CD4-positive, alpha-beta T cell treated with Interleukin-17A for 1 hour (primary cell): Measurements from ENCODE around the gene BOK.
"Not testable (repeated sequence)": the region's sequence is repeated elsewhere in the genome, so short reads cannot be mapped to it uniquely, and the experiment has no call there.

ENCODE experiments used
- DNase-seq: peaks from one replicate; pipeline ENCODE4 v3.0.0-alpha.2; 2020

The BOK gene

DNA sequence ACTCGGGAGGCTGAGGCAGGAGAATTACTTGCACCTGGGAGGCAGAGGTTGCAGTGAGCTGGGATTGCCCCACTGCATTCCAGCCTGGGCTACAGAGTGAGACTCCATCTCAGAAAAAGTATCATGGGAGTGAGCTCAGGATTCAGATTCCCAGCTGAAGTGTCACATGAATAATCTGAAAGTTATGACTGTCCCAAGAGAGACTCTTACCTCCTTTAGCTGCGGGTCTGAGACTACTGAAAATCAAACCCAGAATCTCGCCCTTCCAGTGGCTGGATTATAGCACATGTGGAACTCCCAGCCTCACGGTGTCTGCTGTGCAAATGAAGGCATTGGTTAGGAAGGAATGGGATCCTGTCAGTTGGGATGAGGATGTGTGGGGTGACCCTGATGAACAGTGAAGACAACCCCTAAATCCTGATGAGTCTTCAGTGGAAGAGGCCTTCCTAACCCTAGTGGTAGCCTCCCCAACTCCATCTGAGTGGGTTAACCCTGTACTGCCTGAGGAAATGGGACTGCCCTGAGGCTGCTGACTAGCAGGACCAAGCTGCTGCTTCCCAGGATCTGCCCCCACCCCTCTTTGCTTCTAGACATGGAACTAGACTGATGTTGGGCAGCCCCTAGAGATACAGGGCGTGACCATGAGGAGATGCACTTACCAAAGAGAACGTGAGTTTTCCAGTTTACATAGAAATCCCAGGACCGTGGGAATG is 16.5 kb downstream of the BOK start:
- DNase-seq: no peak

DNA sequence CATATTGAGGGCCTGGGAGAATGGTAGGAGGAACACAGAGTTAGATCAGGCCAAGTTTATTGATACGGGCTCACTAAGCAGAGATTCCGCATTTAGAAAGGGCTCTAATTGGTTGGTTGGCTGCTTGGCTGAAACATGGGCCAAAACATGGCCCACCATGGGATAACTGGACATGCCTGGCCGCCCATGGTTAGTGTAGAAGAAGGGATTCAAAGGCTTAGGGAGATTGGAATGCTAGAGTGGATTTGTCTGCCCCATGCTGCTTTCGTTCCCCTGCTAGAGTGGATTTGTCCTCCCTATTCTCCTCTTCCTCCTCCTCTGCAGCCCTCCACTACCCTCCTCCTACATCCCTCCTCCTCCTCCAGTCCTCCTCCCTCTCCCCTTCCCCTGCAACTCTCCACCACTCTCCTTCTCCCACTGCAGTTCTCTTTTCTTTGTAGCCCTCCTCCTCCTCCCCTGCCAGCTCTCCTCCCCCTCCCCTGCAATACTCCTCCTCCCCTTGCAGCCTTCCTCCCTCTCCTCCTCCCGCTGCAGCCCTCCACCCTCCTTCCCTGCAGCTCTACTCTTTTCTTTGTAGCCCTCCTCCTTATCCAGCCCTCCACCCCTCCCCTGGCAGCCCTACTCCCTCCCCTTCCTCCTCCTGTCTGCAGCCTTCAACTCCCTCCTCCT is 17.2 kb downstream of the BOK start:
- no peak for DNase-seq

DNA sequence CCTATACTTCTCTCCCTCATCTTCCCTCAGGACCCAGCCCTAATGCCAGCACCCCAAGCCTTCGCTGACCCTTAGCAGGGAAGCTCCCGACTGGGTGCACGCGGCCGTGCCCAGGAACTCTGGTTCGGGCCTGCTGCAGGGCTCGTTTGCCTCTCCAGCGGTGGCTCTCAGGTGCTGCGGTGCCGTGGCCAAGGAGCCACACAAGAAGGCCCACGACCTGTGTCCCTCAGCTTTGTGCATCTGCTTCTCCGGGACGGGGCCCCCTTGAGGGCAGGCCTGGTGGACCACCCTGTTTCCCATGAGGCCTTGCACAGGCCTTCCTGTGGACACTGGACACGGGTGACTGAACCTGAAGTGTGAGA is 17.7 kb downstream of the BOK start:
- no peak for DNase-seq

DNA sequence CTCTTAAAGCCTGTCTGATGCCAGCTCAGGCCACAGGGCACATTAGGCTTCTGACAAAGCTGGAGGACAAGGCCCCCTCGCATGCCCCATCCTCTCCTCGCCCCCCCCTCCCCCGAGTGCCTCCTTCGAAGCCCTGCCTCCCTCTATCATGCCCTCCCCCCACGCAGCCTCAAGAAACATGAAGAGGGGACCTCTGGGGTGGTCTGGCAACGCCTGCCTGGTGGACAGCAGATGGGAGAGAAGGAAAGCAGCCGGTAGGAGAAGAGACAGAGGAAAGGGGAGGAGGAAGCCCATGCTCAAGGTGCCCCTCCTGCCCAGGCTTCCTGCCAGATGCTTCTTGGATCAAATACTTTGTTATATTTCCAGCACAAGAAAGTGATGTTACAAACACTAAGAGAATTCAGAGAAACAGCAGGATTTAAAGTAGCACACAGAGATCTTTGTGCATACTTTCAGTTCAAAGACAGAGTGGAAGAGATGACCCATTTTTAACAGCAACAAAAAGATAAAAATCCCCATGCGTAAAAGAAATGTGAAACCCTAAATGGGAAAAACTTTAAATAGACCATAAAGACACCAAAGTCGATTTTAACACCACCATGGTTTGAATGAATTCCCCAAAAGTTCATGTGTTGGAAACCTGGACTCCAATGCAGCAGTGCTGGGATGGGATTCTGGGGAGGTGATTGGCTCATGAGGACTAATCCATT is 19.0 kb downstream of the BOK start:
- no peak for DNase-seq

DNA sequence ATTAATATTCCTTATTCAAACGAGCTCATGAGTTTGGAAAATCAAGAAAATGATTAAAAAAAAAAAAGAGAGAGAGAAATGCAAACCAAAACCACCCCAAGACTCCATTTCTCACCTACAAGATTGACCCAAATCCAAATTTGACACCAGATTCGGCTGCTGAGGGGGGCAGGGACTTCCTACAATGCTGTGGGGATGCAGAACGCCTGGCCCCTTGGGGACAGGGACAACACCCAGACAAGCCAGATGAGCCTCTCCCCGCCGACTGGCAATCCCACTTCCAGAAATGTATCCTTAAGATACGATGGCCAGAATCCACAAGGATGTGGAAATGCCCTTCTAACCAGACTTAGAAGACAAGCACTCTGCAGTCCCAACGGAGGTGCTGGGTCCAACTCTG is 20.7 kb downstream of the BOK start:
- DNase-seq: no peak

DNA sequence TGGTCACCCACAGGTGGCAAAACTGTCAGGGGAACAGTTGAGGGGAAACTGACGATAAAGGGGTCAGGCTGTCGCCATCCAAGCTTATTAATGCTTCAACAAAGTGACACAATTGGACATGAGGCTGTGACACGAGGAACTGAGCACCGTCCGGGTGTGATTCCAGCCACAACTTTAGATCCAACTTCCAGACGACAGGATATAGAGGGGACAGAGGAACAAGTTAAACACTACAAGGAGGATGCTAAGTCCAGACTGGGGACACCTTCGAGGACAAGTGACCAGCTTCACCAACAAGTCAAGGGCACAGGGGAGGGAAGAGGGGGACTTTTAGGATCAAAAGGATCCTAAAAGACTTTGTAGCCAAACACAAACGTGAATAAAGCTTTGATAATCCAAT is 23.8 kb downstream of the BOK start:
- no peak for DNase-seq

DNA sequence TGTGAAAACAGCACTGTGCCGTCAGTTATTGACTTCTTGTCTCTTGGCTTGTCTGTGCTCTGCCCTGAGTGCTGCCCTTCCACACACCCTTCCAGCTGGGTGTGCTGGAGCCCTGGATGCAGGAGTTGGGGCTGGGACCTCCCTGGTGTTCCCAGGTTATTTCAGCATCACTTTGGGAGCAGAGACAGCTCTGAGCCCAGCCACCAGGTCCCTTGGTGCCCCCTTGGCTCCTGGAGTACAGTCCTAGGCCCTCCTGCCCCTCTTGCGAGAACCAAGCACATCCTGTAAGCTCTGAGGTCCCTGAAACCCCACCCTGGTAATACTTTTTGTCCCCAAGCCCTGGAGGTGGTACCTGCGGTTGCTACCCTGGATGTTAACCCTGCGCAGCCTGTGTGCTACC is 24.3 kb downstream of the BOK start:
- DNase-seq: no peak

DNA sequence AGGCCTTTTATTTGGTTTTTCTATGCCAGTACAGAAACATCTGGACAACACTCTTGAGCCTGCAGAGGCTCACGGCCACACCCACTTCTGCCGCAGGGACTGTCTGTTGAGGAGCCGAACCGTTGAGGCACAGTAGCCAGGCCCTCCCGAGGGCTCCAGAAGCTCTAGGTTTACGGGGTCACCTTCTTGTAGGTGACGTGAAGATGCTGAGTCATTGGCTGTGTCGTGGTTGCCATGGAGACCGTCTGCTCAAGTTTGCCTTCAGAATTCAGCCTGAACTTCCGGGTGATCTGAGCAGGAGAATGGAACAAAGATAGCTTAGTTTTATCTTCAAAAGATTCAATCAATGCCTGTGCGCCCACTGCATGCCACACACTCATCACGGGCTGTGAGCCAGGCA is 25.9 kb downstream of the BOK start:
- DNase-seq: no peak

DNA sequence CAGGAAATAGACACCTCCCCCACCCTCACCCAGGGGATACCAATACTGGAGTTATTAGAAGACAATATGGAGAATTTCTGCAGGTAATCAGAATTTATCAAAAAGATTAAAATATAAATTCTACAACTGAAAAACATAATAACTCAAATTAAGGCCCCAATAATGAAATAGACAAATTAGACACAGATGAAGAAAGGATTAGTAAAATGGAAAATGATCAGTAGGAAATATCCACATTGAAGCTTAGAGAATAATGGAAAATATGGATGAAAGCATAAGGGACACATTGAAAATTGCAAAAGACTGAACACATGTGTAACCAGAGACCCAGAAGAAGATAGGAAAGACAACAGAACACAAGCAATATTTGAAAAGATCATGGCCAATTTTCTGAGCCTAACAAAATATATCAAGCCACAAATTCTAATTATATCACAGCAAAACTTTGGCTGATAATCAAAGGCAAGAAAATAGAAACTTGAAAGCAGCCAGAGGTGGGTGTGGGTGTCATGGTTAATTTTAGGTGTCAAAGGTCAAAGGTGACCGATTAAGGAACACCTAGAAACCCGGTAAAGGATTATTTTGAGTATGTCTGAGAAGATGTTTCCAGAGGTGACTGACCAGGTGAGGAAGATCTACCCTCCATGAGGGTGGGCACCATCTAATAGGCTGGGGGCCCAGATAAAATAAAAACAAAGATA is 28.2 kb downstream of the BOK start:
- no peak for DNase-seq

DNA sequence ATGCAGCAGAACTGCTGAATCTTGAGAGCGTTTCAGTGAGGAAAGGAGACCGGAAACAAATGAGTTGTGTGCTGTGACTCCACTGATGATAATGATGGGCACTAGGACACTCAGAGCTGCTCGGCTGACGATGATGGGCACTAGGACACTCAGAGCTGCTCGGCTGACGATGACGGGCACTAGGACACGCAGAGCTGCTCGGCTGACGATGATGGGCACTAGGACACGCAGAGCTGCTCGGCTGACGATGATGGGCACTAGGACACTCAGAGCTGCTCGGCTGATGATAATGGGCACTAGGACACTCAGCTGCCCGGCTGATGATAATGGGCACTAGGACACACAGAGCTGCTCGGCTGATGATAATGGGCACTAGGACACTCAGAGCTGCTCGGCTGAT is 31.3 kb downstream of the BOK start:
- not testable (repeated sequence) for DNase-seq

DNA sequence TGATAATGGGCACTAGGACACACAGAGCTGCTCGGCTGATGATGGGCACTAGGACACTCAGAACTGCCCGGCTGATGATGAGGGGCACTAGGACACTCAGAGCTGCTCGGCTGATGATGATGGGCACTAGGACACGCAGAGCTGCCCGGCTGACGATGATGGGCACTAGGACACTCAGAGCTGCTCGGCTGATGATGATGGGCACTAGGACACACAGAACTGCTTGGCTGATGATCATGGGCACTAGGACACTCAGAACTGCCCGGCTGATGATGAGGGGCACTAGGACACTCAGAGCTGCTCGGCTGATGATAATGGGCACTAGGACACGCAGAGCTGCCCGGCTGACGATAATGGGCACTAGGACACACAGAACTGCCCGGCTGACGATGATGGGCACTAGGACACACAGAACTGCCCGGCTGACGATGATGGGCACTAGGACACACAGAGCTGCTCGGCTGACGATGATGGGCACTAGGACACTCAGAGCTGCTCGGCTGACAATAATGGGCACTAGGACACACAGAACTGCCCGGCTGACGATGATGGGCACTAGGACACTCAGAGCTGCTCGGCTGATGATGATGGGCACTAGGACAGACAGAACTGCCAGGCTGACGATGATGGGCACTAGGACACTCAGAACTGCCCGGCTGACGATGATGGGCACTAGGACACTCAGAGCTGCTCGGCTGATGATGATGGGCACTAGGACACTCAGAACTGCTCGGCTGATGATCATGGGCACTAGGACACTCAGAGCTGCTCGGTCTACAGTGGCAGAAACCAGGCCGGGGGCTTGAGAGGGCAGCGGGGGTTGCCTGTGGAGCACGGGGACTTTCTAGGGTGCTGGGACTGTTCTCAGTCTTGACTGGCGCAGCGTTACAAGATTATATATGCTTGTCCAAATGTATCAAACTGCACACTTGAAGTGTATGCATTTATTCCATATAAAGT is 32.2 kb downstream of the BOK start:
- DNase-seq: not testable (repeated sequence)

DNA sequence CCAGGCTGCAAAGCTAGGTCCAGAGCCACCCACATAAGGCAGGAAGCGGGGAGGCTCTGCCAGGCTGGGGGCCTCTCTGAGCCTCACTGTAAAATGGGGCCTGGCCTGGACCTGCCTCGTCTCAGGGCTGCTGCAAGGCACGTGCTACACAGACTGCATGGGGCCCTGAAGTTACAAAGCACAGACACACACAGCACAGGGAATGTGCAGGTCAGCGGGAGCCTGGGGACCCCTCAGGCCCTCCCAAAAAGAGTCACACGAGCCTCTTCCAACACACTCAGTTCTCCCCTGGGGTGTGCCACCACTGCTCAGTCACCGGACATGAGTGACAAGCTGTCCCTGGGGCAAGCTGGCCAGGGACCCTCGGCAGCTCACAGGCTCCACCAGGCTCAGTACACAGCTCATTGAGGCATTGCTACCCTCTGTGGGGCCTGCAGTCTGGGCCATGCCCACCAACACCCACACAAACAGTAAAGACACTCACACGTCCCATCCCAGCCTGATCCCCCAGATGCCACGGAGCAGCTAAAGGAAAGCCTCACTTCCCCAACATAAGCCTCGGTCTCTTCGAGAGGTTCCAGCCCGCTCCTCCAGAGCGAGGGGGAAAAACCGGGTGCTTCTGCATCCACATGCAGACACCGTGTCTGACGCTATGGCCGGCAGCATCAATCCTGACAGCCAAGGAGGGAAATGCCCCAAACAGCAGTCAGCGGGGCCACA is 33.7 kb downstream of the BOK start:
- no peak for DNase-seq

DNA sequence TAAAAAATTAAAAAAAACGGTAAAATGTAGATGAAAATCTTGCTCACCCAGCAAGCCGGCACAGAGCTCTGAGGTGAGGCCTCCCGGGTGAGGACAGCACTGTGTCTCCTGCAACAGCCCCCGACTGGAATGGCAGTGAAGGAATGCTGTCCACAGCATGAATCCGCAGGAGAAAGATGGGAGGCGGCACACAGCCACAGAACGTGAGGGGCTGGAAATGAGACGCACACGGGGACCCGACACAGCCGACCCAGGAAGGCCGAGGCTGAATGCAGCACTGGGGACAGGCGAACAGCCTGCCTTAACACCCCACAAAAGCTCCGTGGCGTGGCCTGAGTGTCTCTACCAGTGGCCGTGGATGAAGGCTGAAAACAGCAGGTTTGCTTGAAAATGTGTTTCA is 34.7 kb downstream of the BOK start:
- no peak for DNase-seq

DNA sequence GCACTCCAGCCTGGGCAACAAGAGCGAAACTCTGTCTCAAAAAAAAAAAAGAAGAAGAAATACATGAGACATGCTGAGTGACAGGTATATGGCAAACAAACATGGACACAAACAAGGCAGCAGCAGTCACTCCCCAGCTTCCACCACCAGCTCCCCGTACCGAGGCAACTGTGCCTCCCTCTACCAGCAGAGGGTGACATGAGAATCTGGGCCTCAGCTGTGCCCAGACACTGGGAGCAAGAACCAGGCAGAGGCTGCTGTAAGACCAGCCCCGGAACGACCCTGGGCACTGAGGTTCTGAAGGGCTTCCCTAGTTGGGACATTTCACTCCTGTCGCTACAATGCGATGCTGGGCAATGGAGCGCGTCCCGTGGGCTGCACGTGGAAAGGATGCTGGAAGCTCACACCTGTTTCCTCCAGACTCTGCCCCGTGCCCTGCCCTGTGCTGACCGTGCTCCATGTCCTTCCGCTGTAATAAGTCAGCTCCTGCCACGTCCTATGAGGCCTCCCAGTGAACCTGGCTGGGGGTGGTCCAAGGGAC is 37.1 kb downstream of the BOK start:
- no peak for DNase-seq

DNA sequence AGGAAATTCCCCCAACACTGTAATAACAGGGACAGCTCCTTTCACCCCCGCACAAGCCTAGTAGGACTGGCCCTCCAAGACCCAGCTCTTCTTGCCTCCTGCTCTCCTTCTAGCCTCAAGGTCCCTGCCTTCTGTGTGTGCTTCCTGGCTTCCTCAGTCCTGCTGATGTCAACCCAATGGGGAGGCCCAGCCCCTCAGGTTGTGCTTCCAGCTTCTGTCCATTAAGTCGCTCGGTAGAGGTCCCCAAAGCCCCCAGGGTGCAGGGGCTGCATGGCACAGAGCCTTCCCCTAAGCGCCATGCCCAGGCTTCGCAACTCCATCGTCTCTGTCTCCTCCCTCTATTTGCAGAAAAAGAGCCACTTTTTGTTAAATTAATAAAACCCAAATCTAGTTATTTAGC is 39.0 kb downstream of the BOK start:
- DNase-seq: no peak

DNA sequence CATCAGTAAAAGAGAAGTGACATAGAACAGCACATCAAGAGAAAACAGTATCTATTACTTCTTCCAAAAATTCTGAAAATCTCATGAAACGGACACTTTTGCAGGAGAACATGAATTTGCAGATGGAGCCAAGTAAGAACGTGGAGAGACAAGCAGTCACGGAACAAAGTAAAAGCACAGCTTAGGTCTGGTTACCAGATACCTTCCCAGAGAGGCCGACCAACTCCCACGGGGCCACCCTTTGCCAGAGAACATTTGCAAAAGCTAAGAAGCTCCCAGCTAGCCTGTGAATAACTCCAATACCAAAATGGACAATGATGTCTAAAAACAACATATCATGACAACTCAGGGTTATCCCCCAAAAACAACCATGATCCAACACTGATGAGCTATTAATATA is 39.5 kb downstream of the BOK start:
- DNase-seq: no peak

DNA sequence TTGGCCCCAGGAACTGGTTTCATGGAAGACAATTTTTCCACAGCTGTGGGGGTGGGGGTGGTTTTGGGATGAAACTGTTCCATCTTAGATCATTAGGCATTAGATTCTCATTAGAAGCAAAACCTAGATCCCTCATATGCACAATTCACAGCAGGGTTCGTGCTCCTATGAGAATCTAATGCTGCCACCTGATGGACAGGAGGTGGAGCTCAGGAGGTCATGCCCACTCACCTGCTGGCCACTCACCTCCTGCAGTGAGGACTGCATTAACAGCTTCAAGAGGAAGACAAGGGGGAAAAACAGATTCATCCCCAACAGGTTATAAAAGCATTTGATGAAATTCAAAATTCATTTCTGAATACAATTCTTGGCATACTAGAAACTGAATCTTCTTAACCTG is 39.9 kb downstream of the BOK start:
- peak; percentile 25 for DNase-seq

DNA sequence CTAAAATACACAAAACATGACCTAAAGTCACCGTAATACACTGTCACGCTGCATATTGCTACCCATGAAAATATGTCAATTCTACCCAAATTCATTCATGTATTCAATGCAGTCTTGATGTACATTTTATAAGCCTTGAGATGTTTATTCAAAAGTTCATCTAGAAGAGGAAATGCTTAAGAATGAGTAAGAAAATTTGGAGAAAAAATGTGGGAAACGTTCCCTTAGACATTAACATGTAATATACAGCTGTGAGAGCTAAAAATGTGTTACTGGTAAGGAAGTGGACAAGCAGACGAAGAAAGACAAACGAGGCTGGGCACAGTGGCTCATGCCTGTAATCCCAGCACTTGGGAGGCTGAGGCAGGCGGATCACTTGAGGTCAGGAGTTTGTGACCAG is 41.1 kb downstream of the BOK start:
- no peak for DNase-seq

DNA sequence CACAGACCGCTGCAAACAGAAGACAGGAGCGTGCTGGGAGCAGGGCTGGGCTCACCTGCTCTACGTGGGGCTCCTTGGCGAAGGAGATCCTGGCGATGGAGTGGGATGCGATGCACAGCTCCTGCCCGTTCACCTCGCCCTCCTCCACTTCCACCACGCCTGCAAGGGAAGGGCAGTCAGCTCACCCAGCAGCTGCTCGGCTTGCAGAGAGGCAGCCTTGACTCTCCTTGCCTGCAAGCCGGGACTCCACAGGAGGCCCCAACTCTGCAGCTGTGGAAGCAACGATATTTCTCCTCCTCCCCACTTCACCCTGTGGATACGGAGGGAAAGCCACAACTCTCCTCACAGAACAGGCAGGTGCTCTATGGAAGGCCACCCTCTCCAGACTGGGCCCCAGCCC is 43.3 kb downstream of the BOK start:
- DNase-seq: no peak

DNA sequence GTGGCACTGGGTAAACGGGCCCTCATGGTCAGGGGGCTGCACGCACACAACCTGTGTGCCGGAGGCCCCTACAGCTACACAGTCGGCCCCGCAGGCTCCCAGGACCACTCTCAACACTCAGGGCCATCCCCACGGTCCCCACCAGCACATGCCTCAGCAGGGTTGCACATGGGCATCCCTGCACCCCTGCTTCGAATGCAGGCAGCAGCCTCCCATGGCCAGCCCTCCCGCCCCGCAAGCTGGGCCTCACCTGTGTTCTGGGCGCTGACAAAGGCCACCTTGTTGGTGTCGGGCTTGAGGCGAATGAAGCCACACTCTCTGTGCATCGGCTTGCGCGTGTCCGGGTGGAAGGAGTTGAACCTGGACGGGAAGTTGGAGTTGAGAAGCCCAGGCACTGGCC is 44.2 kb downstream of the BOK start:
- no peak for DNase-seq

DNA sequence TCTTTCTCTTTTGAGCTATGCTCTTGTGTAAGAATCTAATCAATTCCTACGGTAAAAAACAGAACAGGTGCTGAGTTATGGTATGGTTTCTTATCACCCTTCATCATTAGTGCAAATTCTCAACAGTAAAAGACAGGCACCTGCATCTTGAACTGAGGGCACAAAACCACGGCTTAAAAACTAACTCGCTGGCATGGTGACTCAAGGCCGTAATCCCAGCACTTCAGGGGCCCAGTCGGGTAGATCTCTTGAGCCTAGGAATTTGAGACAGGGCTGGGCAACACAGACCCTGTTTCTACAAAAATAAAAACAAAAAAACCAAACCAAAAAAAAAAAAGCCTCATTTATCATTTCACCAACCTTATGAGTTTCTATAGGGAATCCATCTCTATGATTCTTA is 45.1 kb downstream of the BOK start:
- no peak for DNase-seq

DNA sequence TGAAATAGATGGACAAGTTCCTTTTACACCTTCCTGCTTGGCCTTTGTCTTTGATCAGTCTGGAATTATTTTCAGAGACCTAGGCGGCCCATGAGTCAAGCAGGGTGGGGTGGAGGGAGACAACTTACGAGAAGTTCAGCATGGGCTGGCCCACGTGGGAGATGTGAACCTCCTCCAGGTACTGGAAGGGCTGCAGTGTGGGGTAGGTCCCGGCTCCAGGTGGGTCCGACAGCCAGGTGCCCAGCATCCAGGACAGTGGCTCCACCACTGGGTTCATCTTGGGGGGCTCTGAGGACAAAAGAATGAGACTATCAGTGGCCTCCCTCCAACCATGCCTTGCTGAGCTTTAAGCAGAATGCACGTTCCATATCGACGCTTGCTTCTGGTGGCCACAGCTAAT is 47.6 kb downstream of the BOK start:
- DNase-seq: no peak
